B cell (primary cell): ENCODE measurements around the gene RREB1.

Experiments used
- CTCF ChIP-seq: fragments of 200-600 bp; IDR thresholded peaks from one replicate; pipeline ENCODE4 v1.8.0; 2022; ENCODE audit warnings: antibody characterized with exemption, mild to moderate bottlenecking
- EZH2 ChIP-seq: IDR thresholded peaks from 2 replicates; pipeline ENCODE4 v1.6.1; 2012; ENCODE audit warnings: borderline replicate concordance, low read depth, mild to moderate bottlenecking, moderate library complexity, low read length; ENCODE audit not compliant: insufficient read depth, poor library complexity, severe bottlenecking

- no peak for TF ChIP-seq CTCF
- no peak for TF ChIP-seq EZH2
These were observed 148.2 kb downstream of the RREB1 start for GRCh38 chr6:7255918-7256317.
